ENCODE data around the gene RALB.

The RALB gene

DNA sequence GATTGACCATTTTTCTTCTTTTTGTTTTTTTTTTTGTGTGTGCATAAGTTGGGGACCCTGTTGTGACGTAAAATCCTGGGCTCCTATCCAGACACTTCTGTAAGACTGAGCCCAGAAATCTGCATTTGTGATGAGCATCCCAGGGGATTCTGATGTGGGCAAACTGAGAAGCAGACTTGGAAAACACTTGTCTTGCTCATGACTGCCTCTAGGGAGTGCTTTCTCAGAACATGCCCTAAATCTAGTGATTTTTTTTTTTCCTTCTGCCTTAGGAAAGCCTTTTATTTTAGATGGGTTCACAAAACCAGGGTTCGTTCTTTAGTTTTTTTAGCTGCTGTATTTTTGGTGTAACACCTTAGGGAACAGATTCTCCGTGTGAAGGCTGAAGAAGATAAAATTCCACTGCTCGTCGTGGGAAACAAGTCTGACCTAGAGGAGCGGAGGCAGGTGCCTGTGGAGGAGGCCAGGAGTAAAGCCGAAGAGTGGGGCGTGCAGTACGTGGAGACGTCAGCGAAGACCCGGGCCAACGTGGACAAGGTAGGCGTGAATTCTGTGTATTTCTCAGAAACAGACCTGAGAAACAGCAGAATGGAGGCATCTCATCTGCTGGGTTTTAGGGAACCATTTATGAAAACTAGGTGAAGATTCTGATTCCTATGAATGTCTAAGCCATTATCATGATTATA, 36.7 kb downstream of the RALB start:
- DNase-seq: no peak
- Histone ChIP-seq H3K4me3 (ENCODE audit: low read depth, low read length) (no peak overlapping the region), H3K36me3 (no peaks in the 10 kb centered on the region), H3K9me3 (no peaks in the 10 kb centered on the region), H3K4me1 (no peaks in the 10 kb centered on the region), H3K27me3 (no peaks in the 10 kb centered on the region)
- TF ChIP-seq, protein P1, sequence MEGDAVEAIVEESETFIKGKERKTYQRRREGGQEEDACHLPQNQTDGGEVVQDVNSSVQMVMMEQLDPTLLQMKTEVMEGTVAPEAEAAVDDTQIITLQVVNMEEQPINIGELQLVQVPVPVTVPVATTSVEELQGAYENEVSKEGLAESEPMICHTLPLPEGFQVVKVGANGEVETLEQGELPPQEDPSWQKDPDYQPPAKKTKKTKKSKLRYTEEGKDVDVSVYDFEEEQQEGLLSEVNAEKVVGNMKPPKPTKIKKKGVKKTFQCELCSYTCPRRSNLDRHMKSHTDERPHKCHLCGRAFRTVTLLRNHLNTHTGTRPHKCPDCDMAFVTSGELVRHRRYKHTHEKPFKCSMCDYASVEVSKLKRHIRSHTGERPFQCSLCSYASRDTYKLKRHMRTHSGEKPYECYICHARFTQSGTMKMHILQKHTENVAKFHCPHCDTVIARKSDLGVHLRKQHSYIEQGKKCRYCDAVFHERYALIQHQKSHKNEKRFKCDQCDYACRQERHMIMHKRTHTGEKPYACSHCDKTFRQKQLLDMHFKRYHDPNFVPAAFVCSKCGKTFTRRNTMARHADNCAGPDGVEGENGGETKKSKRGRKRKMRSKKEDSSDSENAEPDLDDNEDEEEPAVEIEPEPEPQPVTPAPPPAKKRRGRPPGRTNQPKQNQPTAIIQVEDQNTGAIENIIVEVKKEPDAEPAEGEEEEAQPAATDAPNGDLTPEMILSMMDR (IDR thresholded peaks at IDR 0.05; ENCODE audit: low read depth, low read length): 0 out of 2 replicates have a peak, but pooled peaks have one; percentile 4

DNA sequence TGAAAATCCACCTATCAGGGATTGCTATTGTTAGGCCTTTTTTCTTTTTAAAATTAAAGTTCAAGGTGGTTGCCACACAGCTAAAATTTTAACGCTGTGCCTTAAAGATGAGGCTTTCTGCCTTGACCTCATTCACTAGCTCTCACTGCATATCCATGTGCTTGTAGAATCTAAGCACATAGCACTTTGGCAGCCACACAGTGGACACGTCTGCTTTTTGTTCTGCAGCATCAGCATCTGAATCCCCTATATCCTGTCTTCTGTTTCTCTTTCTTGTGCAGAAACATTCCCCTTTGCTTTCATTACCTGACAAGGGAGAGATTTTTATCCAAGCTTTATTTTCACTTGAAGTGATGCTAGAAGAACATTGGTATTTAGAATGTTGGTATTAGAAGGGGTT, 38.1 kb downstream of the RALB start:
- no peak overlapping the region for H3K4me3 ChIP-seq (ENCODE audit: low read depth, low read length)
- TF ChIP-seq, protein P1 (IDR thresholded peaks at IDR 0.05; ENCODE audit: low read depth, low read length): no peak
- no peak for DNase-seq

DNA sequence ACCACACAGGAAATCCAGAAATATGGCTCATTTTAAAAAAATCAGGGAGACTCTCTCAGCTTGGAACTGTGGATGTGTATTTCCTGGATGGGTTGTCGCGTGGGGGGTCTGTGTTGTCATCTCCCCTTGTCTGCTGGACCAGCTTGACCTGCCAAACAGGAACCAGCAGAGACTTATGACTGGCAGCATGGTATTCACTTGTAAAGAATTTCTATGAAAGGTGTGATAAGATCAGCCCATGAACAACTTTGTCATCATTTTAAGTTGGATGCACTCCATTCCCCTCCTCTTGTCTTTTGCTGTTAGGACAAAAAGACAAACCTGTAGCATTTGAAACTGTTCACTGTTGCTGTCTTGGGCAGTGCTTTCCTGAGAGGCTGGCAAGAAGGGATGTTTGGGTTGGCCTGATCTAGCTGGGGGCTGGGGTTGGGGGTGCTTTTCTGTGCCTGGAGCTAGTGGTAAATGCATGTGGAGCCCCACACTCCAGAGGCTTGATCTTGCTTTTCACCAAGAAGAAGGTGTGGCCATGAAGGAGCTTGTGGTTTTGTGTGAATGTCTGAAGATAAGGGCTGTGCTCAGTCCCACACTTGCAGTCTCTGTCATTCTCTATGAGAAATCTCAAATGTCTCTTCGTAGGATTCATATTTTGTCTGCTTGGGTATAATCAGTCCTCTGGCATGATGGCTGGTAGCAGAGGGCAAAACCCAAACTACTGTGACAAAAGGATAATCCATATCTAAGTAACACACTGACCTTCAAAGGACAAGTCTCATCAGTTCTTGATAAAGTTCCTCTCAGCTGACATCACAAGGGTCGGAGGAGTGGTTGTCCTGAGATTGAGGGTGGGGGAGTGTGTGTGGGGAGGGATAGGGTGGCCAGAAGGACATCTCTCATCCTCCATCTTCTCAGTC, 39.0 kb downstream of the RALB start:
- TF ChIP-seq, protein P1 (IDR thresholded peaks at IDR 0.05; ENCODE audit: low read depth, low read length): no peak
- no peak for DNase-seq
- H3K4me3 ChIP-seq (ENCODE audit: low read depth, low read length): no peak overlapping the region
- no peaks in the 10 kb centered on the region for H3K4me1 ChIP-seq
- H3K9me3 ChIP-seq: no peaks in the 10 kb centered on the region
- H3K27me3 ChIP-seq: no peaks in the 10 kb centered on the region
- H3K36me3 ChIP-seq: no peaks in the 10 kb centered on the region

More for the DNA sequence above, 38.1 kb downstream of the RALB start:
- H3K4me1 ChIP-seq: no peaks in the 10 kb centered on the region
- H3K36me3 ChIP-seq: no peaks in the 10 kb centered on the region
- H3K27me3 ChIP-seq: no peaks in the 10 kb centered on the region
- no peaks in the 10 kb centered on the region for H3K9me3 ChIP-seq

DNA sequence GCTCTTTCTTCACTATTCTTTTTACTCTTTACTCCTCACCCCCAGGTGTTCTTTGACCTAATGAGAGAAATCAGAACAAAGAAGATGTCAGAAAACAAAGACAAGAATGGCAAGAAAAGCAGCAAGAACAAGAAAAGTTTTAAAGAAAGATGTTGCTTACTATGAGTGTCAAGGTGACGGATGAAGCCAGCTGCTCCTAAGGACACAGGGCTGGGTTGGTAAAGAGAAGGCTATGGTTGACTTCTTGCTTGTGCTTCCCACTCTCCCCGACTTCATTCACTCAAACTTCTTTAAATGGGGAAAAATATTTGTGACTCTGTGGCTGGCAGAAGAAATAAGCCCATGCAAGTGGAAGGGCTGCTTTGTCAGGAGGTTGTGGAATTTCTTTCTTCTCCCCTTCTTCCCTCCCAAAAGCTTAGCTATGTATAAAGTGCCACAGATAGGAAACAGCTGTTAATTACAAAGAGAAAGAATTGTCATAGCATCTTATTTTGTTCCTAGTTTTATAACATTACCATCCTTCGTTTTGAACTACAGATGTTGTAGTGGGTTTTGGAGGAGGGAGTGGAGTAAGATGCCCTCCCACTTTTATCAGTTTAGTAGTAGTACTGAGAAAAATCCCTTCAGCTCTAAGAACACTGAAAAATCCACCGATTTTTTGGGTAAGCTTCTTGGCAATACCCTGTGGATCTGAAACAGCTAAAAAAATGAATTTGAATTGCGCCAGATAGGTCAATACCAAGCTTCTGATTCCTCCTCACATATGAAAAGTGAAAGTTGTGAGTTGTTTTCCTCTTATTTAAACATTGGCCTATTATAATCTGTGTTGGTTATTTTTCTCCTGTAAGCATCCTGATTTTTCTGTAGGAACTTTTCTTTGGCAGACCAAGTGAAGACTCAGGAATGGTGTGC, 40.7 kb downstream of the RALB start:
- no peak for DNase-seq
- H3K27me3 ChIP-seq: no peaks in the 10 kb centered on the region
- TF ChIP-seq, protein P1 (IDR thresholded peaks at IDR 0.05; ENCODE audit: low read depth, low read length): no peak
- H3K4me1 ChIP-seq: no peaks in the 10 kb centered on the region
- no peak overlapping the region for H3K4me3 ChIP-seq (ENCODE audit: low read depth, low read length)
- H3K9me3 ChIP-seq: no peaks in the 10 kb centered on the region
- no peaks in the 10 kb centered on the region for H3K36me3 ChIP-seq

DNA sequence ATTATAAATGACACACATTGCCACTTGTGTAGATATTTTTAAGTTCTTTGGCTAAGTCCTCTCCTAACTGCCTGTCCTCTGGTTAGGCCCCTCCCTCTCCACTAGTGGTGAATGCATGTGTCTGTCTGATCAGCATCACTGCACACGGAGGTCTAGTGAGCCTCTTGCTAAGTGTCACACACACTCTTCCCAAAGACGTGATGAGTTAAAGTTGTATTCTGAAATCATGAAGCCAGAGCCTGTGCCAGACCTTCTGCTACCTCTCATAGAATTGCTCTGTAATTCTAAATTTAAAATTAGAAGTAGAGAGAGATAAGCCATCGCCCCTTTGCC, 41.3 kb downstream of the RALB start:
- no peaks in the 10 kb centered on the region for H3K27me3 ChIP-seq
- H3K36me3 ChIP-seq: no peaks in the 10 kb centered on the region
- no peaks in the 10 kb centered on the region for H3K9me3 ChIP-seq
- H3K4me3 ChIP-seq (ENCODE audit: low read depth, low read length): no peak overlapping the region
- peak; percentile 18 for DNase-seq
- TF ChIP-seq, protein P1 (IDR thresholded peaks at IDR 0.05; ENCODE audit: low read depth, low read length): no peak
- H3K4me1 ChIP-seq: no peaks in the 10 kb centered on the region

Data from BE2C (cell line).